ENCODE results near the gene PARVA. TPM values are rescaled to one million over a fixed set of nuclear protein-coding genes. Genes with fewer than 3 reads are reported as not detected.

PARVA gene
- polyA plus RNA-seq, 1 donor from 2014 or later: not detected

DNA sequence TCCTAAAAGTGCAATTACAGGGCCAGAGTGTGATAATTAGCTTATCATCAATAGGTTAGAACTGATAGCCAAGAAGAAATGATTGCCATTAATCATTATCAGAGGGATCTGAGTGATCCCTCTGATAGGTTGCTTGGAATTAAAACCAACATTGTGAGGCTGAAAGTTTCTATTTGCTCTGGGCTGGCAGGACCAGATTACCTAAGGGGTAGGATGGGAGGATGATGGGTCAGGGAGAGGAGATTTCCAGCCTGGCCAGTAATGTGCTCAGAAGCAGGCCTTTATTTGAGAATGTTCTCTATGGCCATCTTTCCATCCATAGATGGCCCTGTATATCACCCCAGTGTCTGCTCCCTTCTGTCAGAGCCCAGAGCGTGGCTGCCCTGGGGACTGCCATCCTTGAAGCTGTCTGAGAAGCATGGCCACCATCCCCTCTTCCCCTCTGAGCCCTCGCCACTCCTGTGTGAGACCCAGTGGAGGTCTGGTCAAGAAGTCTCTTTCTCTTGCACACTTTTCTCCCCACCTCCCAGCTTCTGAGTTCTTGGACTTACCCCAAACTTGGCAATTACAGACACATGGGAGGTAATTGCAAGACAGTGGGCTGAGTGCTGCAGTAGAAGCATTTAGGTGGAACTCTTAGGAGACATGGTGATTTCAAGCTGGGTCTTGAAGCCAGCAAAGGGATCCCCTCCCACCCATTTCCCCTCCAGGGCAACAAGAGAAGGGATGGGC, 11.7 kb downstream of the PARVA start:
- peaks cover 0 to 10% (median 4%) of the 10 kb centered on the region in 3 donors for H3K9me3 Mint-ChIP-seq

GRCh38 chr11:12389676-12390657, 12.6 kb downstream of the PARVA start:
- Mint-ChIP-seq H3K9me3 (peaks cover 0 to 10% (median 8%) of the 10 kb centered on the region in 3 donors), H3K27ac (no peak overlapping the region), H3K4me1 (no peaks in the 10 kb centered on the region), H3K4me3 (no peak overlapping the region), H3K36me3 (no peaks in the 10 kb centered on the region), H3K27me3 (peaks cover 2% of the 10 kb centered on the region)

More for the DNA sequence above, 11.7 kb downstream of the PARVA start:
- Mint-ChIP-seq H3K27ac (no peak overlapping the region), H3K27me3 (peaks cover 2% of the 10 kb centered on the region), H3K4me1 (no peaks in the 10 kb centered on the region), H3K36me3 (no peaks in the 10 kb centered on the region), H3K4me3 (no peak overlapping the region)

- H3K27ac Mint-ChIP-seq: no peak overlapping the region
Observed at GRCh38 chr11:12390687-12391110, 13.3 kb downstream of the PARVA start.

DNA sequence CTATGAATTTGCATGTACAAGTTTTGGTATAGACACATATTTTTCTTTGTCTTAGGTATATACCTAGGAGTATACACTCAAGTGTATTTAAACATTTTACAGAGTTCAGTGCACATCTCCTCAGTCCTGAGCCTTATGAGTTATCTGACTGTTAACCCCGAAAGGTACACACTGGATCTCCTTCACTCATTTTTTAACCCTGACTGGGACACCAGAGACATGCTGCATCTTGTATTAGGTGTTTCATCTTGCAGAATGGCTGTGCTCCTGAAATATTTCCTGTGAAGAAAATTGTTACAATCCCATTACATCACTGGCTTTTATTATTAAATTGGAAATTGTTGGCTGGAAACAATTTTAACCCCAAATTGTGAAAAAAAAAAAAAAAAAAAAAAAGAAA, 15.3 kb downstream of the PARVA start:
- H3K36me3 Mint-ChIP-seq: no peaks in the 10 kb centered on the region
- H3K27ac Mint-ChIP-seq: no peak overlapping the region

More at GRCh38 chr11:12390687-12391110, 13.3 kb downstream of the PARVA start:
- no peaks in the 10 kb centered on the region for H3K4me1 Mint-ChIP-seq
- peaks cover 0 to 10% (median 8%) of the 10 kb centered on the region in 3 donors for H3K9me3 Mint-ChIP-seq
- H3K4me3 Mint-ChIP-seq: no peak overlapping the region
- peaks cover 2% of the 10 kb centered on the region for H3K27me3 Mint-ChIP-seq
- no peaks in the 10 kb centered on the region for H3K36me3 Mint-ChIP-seq

DNA sequence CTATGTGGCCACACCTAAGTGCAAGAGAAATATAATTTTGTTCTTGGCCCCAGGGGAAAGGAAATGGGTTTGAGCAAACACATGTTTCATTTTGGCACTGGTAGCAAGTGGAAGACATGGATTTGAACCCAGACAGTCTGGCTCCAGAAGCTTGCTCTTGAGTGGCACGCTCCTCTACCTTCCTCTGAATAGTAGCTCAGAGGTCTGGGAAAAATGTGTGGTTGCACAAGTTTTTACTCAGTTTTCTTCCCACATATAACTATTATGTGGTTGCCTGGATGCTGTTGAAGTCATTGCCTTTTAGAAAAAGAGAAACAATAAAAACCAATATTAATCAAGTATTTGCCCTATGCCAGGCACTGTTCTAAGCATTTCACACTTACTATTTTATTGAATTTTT, 16.3 kb downstream of the PARVA start:
- H3K36me3 Mint-ChIP-seq: no peaks in the 10 kb centered on the region
- H3K9me3 Mint-ChIP-seq: peaks cover 0 to 10% (median 4%) of the 10 kb centered on the region in 3 donors
- H3K4me3 Mint-ChIP-seq: no peak overlapping the region
- no peak overlapping the region for H3K27ac Mint-ChIP-seq
- no peaks in the 10 kb centered on the region for H3K27me3 Mint-ChIP-seq
- H3K4me1 Mint-ChIP-seq: no peaks in the 10 kb centered on the region

More for the DNA sequence above, 15.3 kb downstream of the PARVA start:
- H3K4me1 Mint-ChIP-seq: no peaks in the 10 kb centered on the region
- H3K4me3 Mint-ChIP-seq: no peak overlapping the region
- H3K27me3 Mint-ChIP-seq: no peaks in the 10 kb centered on the region
- peaks cover 0 to 10% (median 4%) of the 10 kb centered on the region in 3 donors for H3K9me3 Mint-ChIP-seq

DNA sequence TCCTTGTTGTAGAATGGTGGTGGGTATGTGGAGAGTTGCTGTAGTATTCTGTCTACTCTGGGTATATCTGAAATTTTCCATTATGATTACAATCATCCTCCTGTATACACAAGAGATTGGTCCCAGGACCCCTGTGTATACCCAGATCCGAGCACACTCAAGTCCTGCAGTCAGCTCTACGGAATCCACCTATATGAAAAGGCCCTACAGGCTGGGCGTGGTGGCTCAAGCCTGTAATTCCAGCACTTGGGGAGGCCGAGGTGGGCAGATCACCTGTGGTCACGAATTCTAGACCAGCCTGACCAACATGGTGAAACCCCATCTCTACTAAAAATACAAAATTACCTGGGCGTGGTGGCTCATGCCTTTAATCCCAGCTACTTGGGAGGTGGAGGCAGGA, 17.2 kb downstream of the PARVA start:
- Mint-ChIP-seq H3K4me3 (no peak overlapping the region), H3K4me1 (no peaks in the 10 kb centered on the region), H3K27me3 (no peaks in the 10 kb centered on the region), H3K27ac (no peak overlapping the region), H3K9me3 (peaks cover 0 to 10% (median 4%) of the 10 kb centered on the region in 3 donors), H3K36me3 (no peaks in the 10 kb centered on the region)

GRCh38 chr11:12395333-12395732, 18.0 kb downstream of the PARVA start:
- Mint-ChIP-seq H3K27ac (no peak overlapping the region), H3K27me3 (no peaks in the 10 kb centered on the region), H3K4me3 (no peak overlapping the region), H3K9me3 (peaks cover 0 to 10% (median 4%) of the 10 kb centered on the region in 3 donors), H3K36me3 (no peaks in the 10 kb centered on the region), H3K4me1 (no peaks in the 10 kb centered on the region)

- Mint-ChIP-seq H3K4me1 (no peaks in the 10 kb centered on the region), H3K27me3 (no peaks in the 10 kb centered on the region), H3K9me3 (peaks cover 0 to 10% (median 4%) of the 10 kb centered on the region in 3 donors), H3K4me3 (no peak overlapping the region), H3K27ac (no peak overlapping the region), H3K36me3 (no peaks in the 10 kb centered on the region)
Observed at GRCh38 chr11:12397931-12398334, 20.6 kb downstream of the PARVA start.

GRCh38 chr11:12399355-12399754, 22.0 kb downstream of the PARVA start:
- Mint-ChIP-seq H3K9me3 (peaks cover 0 to 1% (median 0%) of the 10 kb centered on the region in 3 donors), H3K4me1 (no peaks in the 10 kb centered on the region), H3K36me3 (no peaks in the 10 kb centered on the region), H3K27ac (no peak overlapping the region), H3K27me3 (no peaks in the 10 kb centered on the region), H3K4me3 (no peak overlapping the region)

DNA sequence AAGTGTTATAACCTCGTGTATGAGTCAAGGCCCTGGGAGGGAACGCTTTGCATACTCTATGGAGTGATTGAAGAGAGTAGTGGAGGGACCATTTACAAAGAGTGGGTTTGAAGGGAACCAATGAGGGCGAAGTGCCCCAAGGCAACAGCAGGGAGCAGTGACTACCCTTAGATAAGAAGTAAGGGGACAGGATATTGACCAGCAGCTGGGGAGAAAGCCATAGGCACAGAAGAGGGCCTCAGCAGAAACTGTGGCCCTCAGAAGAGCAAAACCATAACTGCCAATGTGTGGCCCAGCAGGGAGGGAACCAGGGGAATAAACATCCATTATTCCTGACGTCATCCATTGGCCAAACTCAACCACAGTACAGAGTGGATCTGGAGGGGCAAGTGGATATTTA, 24.7 kb downstream of the PARVA start:
- Mint-ChIP-seq H3K27me3 (no peaks in the 10 kb centered on the region), H3K4me3 (no peak overlapping the region), H3K36me3 (no peaks in the 10 kb centered on the region)

DNA sequence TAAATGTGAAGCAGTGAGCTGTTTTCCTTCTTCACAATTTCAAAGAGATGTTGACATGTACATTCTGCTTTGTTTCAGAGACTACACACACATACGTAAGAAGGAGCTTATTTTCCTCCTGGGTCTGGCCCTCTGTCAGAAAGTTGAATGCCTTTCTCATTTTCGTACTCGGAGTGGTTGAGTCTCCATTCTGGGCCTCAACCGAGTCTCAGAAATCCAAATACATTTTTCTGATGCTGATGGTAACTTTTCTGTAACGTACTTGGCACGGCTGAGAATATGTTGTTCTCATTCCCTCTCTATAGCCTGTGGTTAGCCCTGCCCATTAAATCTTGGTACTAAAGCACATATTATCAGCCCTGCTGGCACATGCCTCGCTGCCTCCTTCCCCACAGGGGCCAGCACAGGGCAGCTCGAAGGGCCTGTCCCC, 25.3 kb downstream of the PARVA start:
- Mint-ChIP-seq H3K27ac (no peak overlapping the region), H3K27me3 (no peaks in the 10 kb centered on the region), H3K4me3 (no peak overlapping the region), H3K4me1 (no peaks in the 10 kb centered on the region), H3K9me3 (peaks cover 0 to 2% (median 0%) of the 10 kb centered on the region in 3 donors), H3K36me3 (peaks cover 2% of the 10 kb centered on the region)

More for the DNA sequence above, 24.7 kb downstream of the PARVA start:
- no peaks in the 10 kb centered on the region for H3K4me1 Mint-ChIP-seq
- no peak overlapping the region for H3K27ac Mint-ChIP-seq
- peaks cover 0 to 2% (median 0%) of the 10 kb centered on the region in 3 donors for H3K9me3 Mint-ChIP-seq

- Mint-ChIP-seq H3K27me3 (no peaks in the 10 kb centered on the region), H3K27ac (no peak overlapping the region), H3K4me1 (no peaks in the 10 kb centered on the region), H3K9me3 (peaks cover 0 to 2% (median 0%) of the 10 kb centered on the region in 3 donors), H3K4me3 (no peak overlapping the region), H3K36me3 (peaks cover 2% of the 10 kb centered on the region)
Observed at GRCh38 chr11:12403122-12403996, 26.0 kb downstream of the PARVA start.

- Mint-ChIP-seq H3K9me3 (peaks cover 0 to 2% (median 0%) of the 10 kb centered on the region in 3 donors), H3K4me1 (no peaks in the 10 kb centered on the region), H3K27me3 (no peaks in the 10 kb centered on the region), H3K4me3 (no peak overlapping the region), H3K36me3 (peaks cover 2% of the 10 kb centered on the region), H3K27ac (no peak overlapping the region)
Observed at GRCh38 chr11:12403997-12404350, 26.6 kb downstream of the PARVA start.

GRCh38 chr11:12404436-12404835, 27.1 kb downstream of the PARVA start:
- peaks cover 2% of the 10 kb centered on the region for H3K36me3 Mint-ChIP-seq
- no peaks in the 10 kb centered on the region for H3K27me3 Mint-ChIP-seq
- H3K27ac Mint-ChIP-seq: no peak overlapping the region
- H3K9me3 Mint-ChIP-seq: peaks cover 0 to 2% (median 0%) of the 10 kb centered on the region in 3 donors
- H3K4me1 Mint-ChIP-seq: no peaks in the 10 kb centered on the region
- no peak overlapping the region for H3K4me3 Mint-ChIP-seq
